22Rv1 (cell line): Measurements from ENCODE around the gene NCBP1.

ENCODE experiments used
- CTCF ChIP-seq: fragments of 450-650 bp; IDR thresholded peaks from 2 replicates; pipeline ENCODE4 v1.5.1; 2017; ENCODE audit warnings: mild to moderate bottlenecking
- ZFX ChIP-seq: fragments of 450-650 bp; IDR thresholded peaks from 2 replicates; pipeline ENCODE4 v1.6.1; 2017; ENCODE audit warnings: antibody characterized with exemption, borderline replicate concordance

GRCh38 chr9:97640325-97640724 lies 6.7 kb downstream of the NCBP1 start:
- TF ChIP-seq CTCF (no peak), ZFX (no peak)
